Esophagus muscularis mucosa (tissue), 4 donors: Measurements from ENCODE around the gene SHISA6. TPM values are rescaled to one million over a fixed set of nuclear protein-coding genes. Genes with fewer than 3 reads are reported as not detected.
A peak's percentile ranks its signal among the peaks of the same experiment; 100 is the strongest.

ENCODE experiments used
- DNase-seq: peaks from one replicate; pipeline ENCODE4 v3.0.0-alpha.2; 2017; ENCODE audit errors: extremely low spot score
- H3K27ac ChIP-seq, 4 donors: fragments of 200-600 bp; sonication (generic); replicated peaks in 1 of 4; 1 replicate in 3 of 4; 2 replicates in 1 of 4; pipeline ENCODE4 v1.5.1; 2016 to 2019; ENCODE audit warnings: mild to moderate bottlenecking in 1 of 4
- H3K27me3 ChIP-seq, 4 donors: fragments of 200-600 bp; sonication (generic); one replicate each; pipeline versions ENCODE4 v1.5.1 to v1.6.0; 2016 to 2019
- H3K36me3 ChIP-seq, 4 donors: fragments of 200-600 bp; sonication (generic); one replicate each; pipeline ENCODE4 v1.5.1; 2016 to 2019
- H3K4me1 ChIP-seq, 4 donors: fragments of 200-600 bp; sonication (generic); one replicate each; pipeline ENCODE4 v1.5.1; 2016 to 2019
- H3K4me3 ChIP-seq, 4 donors: fragments of 200-600 bp; sonication (generic); 1 replicate in 2 of 4; 2 replicates in 2 of 4; pipeline ENCODE4 v1.5.1; 2016 to 2019; ENCODE audit warnings: mild to moderate bottlenecking in 4 of 4, moderate library complexity in 1 of 4
- H3K9me3 ChIP-seq, 4 donors: fragments of 200-600 bp; sonication (generic); 1 replicate in 3 of 4; 2 replicates in 1 of 4; pipeline ENCODE4 v1.5.1; 2016 to 2019
- EP300 ChIP-seq: sonication (generic); formaldehyde crosslinking; IDR thresholded peaks from one replicate; pipeline ENCODE4 v1.6.1; 2017; ENCODE audit warnings: antibody characterized with exemption
- POLR2A ChIP-seq: fragments of 450-650 bp; IDR thresholded peaks from one replicate; pipeline ENCODE4 v1.6.1; 2017; ENCODE audit warnings: antibody characterized with exemption, moderate library complexity, mild to moderate bottlenecking, low read depth
- POLR2AphosphoS5 ChIP-seq, 2 donors: sonication (generic); formaldehyde crosslinking; IDR thresholded peaks; one replicate each; pipeline ENCODE4 v1.6.1; 2017; ENCODE audit warnings: antibody characterized with exemption in 2 of 2
- WGBS: methylation state at CpG from one replicate; pipeline ENCODE4 v1.1.5; 2018; 5-methylcytosine and 5-hydroxymethylcytosine counted together
- intact Hi-C: fragments of 100-400 bp; cut with DNase I; formaldehyde crosslinking; loops from one replicate; pipeline ENCODE4 v1.15.1; 2023
- total RNA-seq, 4 donors: library from RNA; depleted of rRNA; stranded (reverse); fragments of >200 nt; gene quantifications; one replicate each; pipeline versions ENCODE4 v1.1.0 to v1.2.1, GENCODE V29; 2016
- TF ChIP-seq, protein P1 (sequence below), 3 experiments: fragments of 200-600 bp in 2 of 3; fragments of 450-650 bp in 1 of 3; sonication (generic) in 2 of 3; IDR thresholded peaks; one replicate each; pipeline ENCODE4 v1.5.1; 2017 to 2019; ENCODE audit warnings: antibody characterized with exemption in 3 of 3, mild to moderate bottlenecking in 2 of 3, moderate library complexity in 1 of 3

The SHISA6 gene
- total RNA-seq, 4 donors from 2014 or later = 0.83 to 1.7 (median 1.4) TPM

DNA sequence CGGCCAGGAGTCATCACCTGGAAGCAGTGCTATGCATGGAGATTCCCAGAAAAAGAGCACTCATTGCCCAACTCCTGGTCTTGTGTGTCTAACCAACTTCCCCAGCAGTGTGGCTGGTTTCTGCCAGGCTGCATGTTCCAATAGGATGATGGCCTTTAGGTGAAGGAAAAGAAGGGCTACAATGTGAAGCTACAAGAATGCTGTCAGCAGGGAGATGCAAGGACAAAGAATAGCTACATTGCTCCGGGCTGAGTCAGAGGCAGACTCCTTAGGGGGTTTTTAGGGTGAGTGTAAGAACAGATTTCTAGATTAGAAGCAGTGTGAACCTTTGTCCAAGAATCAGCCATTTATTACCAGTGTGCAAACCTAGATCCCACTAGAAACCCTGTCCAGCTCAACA, 294.2 kb downstream of the SHISA6 start:
- Histone ChIP-seq H3K4me1 (no peaks in the 10 kb centered on the region), H3K36me3 (no peaks in the 10 kb centered on the region), H3K27ac (no peak overlapping the region), H3K27me3 (no peaks in the 10 kb centered on the region), H3K4me3 (no peak overlapping the region), H3K9me3 (no peaks in the 10 kb centered on the region)
- 85% methylated on average over 2 of the region's 2 CpGs for WGBS
- no peak for TF ChIP-seq POLR2AphosphoS5 (IDR thresholded peaks at IDR 0.05)
- no peak for TF ChIP-seq EP300
- TF ChIP-seq, protein P1, sequence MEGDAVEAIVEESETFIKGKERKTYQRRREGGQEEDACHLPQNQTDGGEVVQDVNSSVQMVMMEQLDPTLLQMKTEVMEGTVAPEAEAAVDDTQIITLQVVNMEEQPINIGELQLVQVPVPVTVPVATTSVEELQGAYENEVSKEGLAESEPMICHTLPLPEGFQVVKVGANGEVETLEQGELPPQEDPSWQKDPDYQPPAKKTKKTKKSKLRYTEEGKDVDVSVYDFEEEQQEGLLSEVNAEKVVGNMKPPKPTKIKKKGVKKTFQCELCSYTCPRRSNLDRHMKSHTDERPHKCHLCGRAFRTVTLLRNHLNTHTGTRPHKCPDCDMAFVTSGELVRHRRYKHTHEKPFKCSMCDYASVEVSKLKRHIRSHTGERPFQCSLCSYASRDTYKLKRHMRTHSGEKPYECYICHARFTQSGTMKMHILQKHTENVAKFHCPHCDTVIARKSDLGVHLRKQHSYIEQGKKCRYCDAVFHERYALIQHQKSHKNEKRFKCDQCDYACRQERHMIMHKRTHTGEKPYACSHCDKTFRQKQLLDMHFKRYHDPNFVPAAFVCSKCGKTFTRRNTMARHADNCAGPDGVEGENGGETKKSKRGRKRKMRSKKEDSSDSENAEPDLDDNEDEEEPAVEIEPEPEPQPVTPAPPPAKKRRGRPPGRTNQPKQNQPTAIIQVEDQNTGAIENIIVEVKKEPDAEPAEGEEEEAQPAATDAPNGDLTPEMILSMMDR (IDR thresholded peaks at IDR 0.05) = no peak
- TF ChIP-seq POLR2A = no peak
- intact Hi-C loops = no loop called here
- DNase-seq = peak; percentile 68

- H3K4me1 ChIP-seq = no peaks in the 10 kb centered on the region
- TF ChIP-seq POLR2AphosphoS5 (IDR thresholded peaks at IDR 0.05) = no peak
- no peaks in the 10 kb centered on the region for H3K36me3 ChIP-seq
- H3K9me3 ChIP-seq = peaks cover 0 to 23% (median 11%) of the 10 kb centered on the region in 4 donors
- H3K27me3 ChIP-seq = no peaks in the 10 kb centered on the region
- 90% methylated on average over 5 of the region's 5 CpGs for WGBS
- H3K27ac ChIP-seq = no peak overlapping the region
- no peak for DNase-seq
- intact Hi-C loops = no loop called here
- H3K4me3 ChIP-seq = no peak overlapping the region
These were observed 297.4 kb downstream of the SHISA6 start for GRCh38 chr17:11538366-11538765.

GRCh38 chr17:11539637-11540036, 298.6 kb downstream of the SHISA6 start:
- 80% methylated on average over 7 of the region's 7 CpGs for WGBS
- no peaks in the 10 kb centered on the region for H3K27me3 ChIP-seq
- H3K9me3 ChIP-seq = peaks cover 0 to 23% (median 11%) of the 10 kb centered on the region in 4 donors
- no peak overlapping the region for H3K4me3 ChIP-seq
- intact Hi-C loops = no loop called here
- H3K4me1 ChIP-seq = no peaks in the 10 kb centered on the region
- H3K36me3 ChIP-seq = no peaks in the 10 kb centered on the region
- DNase-seq = peak; percentile 50
- TF ChIP-seq, protein P1 (IDR thresholded peaks at IDR 0.05) = no peak
- TF ChIP-seq POLR2AphosphoS5 (IDR thresholded peaks at IDR 0.05) (no peak), EP300 (no peak), POLR2A (no peak)
- H3K27ac ChIP-seq = no peak overlapping the region

DNA sequence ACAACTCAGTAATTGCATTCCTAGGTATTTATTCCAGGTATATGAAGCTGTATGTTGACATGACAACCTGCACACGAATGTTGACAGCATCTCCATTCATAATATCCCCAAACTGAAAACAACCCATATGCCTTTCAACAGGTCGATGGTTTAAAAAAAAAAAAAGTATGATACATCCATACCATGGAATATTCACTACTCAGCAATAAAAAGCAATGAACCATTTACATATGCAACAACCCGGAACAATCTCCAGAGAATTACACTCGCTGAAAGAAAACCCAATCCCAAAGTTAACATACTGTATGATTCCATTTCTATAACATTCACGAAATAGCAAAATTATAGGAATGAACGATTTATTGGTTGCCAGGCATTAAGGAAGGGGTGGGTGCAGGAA, 304.0 kb downstream of the SHISA6 start:
- Histone ChIP-seq H3K9me3 (peaks cover 0 to 23% (median 11%) of the 10 kb centered on the region in 4 donors), H3K27me3 (no peaks in the 10 kb centered on the region), H3K27ac (no peak overlapping the region), H3K4me1 (no peaks in the 10 kb centered on the region), H3K4me3 (no peak overlapping the region), H3K36me3 (no peaks in the 10 kb centered on the region)
- WGBS = 85% methylated on average over 6 of the region's 6 CpGs
- no peak for DNase-seq
- TF ChIP-seq POLR2AphosphoS5 (IDR thresholded peaks at IDR 0.05) (no peak), POLR2A (no peak), EP300 (no peak)
- TF ChIP-seq, protein P1 (IDR thresholded peaks at IDR 0.05) = no peak
- intact Hi-C loops = no loop called here

GRCh38 chr17:11545696-11546095, 304.7 kb downstream of the SHISA6 start:
- Histone ChIP-seq H3K27ac (no peak overlapping the region), H3K27me3 (no peaks in the 10 kb centered on the region), H3K9me3 (peaks cover 0 to 23% (median 11%) of the 10 kb centered on the region in 4 donors), H3K36me3 (no peaks in the 10 kb centered on the region), H3K4me3 (no peak overlapping the region), H3K4me1 (no peaks in the 10 kb centered on the region)
- peak; percentile 86 for DNase-seq
- no peak for TF ChIP-seq POLR2AphosphoS5 (IDR thresholded peaks at IDR 0.05)
- TF ChIP-seq, protein P1 (IDR thresholded peaks at IDR 0.05) = no peak
- TF ChIP-seq POLR2A = no peak
- no peak for TF ChIP-seq EP300
- WGBS = 72% methylated on average over 3 of the region's 3 CpGs
- intact Hi-C loops = no loop called here
